HG03175 (cell line): Measurements from ENCODE around the gene ZER1.
A peak's percentile ranks its signal among the peaks of the same experiment; 100 is the strongest.

Experiments
- ATAC-seq: cut with Tn5 transposase; IDR thresholded peaks from one replicate; pipeline ENCODE4 v1.9.1; 2021; ENCODE audit warnings: mild to moderate bottlenecking, moderate library complexity; ENCODE audit not compliant: unreplicated experiment

The ZER1 gene

GRCh38 chr9:128743421-128743820 is 28.3 kb downstream of the ZER1 start:
- ATAC-seq, result no peak

- ATAC-seq, result no peak
Measured at GRCh38 chr9:128742401-128742800, 29.3 kb downstream of the ZER1 start.

- ATAC-seq, result no peak
Measured at GRCh38 chr9:128735373-128735772, 36.4 kb downstream of the ZER1 start.

- no peak for ATAC-seq
Measured at GRCh38 chr9:128733256-128733655, 38.5 kb downstream of the ZER1 start.

GRCh38 chr9:128732576-128732975 is 39.2 kb downstream of the ZER1 start:
- no peak for ATAC-seq

- no peak for ATAC-seq
Measured at GRCh38 chr9:128731691-128732090, 40.0 kb downstream of the ZER1 start.

GRCh38 chr9:128731093-128731492 is 40.6 kb downstream of the ZER1 start:
- ATAC-seq, result no peak

GRCh38 chr9:128729766-128730517 is 41.8 kb downstream of the ZER1 start:
- ATAC-seq, result no peak

- no peak for ATAC-seq
Measured at GRCh38 chr9:128729302-128729701, 42.4 kb downstream of the ZER1 start.

GRCh38 chr9:128728298-128728697 is 43.4 kb downstream of the ZER1 start:
- ATAC-seq, result no peak

- no peak for ATAC-seq
Measured at GRCh38 chr9:128727640-128728248, 44.0 kb downstream of the ZER1 start.

- no peak for ATAC-seq
Measured at GRCh38 chr9:128724744-128725211, 46.9 kb downstream of the ZER1 start.

GRCh38 chr9:128723866-128724743 is 47.6 kb downstream of the ZER1 start, which contains the start of gene ZDHHC12:
Gene ZDHHC12, minus strand, starts transcription at chr9:128724127. Its CDS starts 34 bp downstream, at chr9:128724093.
- ATAC-seq, result peak; percentile 96

GRCh38 chr9:128723352-128723865 is 48.3 kb downstream of the ZER1 start:
- ATAC-seq, result no peak

- ATAC-seq, result no peak
Measured at GRCh38 chr9:128722380-128723351, 49.1 kb downstream of the ZER1 start.

GRCh38 chr9:128721487-128722010 is 50.2 kb downstream of the ZER1 start:
- no peak for ATAC-seq

- ATAC-seq, result no peak
Measured at GRCh38 chr9:128720841-128721486, 50.8 kb downstream of the ZER1 start.

- no peak for ATAC-seq
Measured at GRCh38 chr9:128719919-128720605, 51.7 kb downstream of the ZER1 start.

- no peak for ATAC-seq
Measured at GRCh38 chr9:128718475-128718874, 53.3 kb downstream of the ZER1 start.
